HG03097 (cell line): ENCODE data around the gene GUCY2F.

Experiments used
- ATAC-seq: cut with Tn5 transposase; IDR thresholded peaks from one replicate; pipeline ENCODE4 v1.9.1; 2021; ENCODE audit not compliant: unreplicated experiment, low FRiP score

GUCY2F gene

GRCh38 chrX:109345856-109346255 is 136.0 kb downstream of the GUCY2F start:
- no peak for ATAC-seq

GRCh38 chrX:109344678-109345077 is 137.2 kb downstream of the GUCY2F start:
- no peak for ATAC-seq

GRCh38 chrX:109344101-109344500 is 137.8 kb downstream of the GUCY2F start:
- no peak for ATAC-seq

GRCh38 chrX:109343671-109344070 is 138.2 kb downstream of the GUCY2F start:
- ATAC-seq, result no peak

GRCh38 chrX:109336141-109336540 is 145.7 kb downstream of the GUCY2F start:
- ATAC-seq, result no peak

GRCh38 chrX:109327251-109327650 is 154.6 kb downstream of the GUCY2F start:
- ATAC-seq, result no peak
